CMK (cell line): ENCODE results near the gene ERC1.

ENCODE experiments used
- DNase-seq: peaks from one replicate; pipeline ENCODE4 v3.0.0-alpha.2; 2010; ENCODE audit warnings: low read depth

ERC1 gene

GRCh38 chr12:1494856-1495255, 503.8 kb downstream of the ERC1 start:
- DNase-seq, result no peak

GRCh38 chr12:1496162-1496900, 505.3 kb downstream of the ERC1 start:
- DNase-seq, result no peak

- no peak for DNase-seq
Measured at GRCh38 chr12:1497161-1497560, 506.1 kb downstream of the ERC1 start.

- no peak for DNase-seq
Measured at GRCh38 chr12:1498199-1498740, 507.2 kb downstream of the ERC1 start.

GRCh38 chr12:1499351-1499750, 508.3 kb downstream of the ERC1 start:
- no peak for DNase-seq

GRCh38 chr12:1500095-1500801, 509.2 kb downstream of the ERC1 start:
- DNase-seq, result peak; percentile 56

GRCh38 chr12:1501001-1501400, 510.0 kb downstream of the ERC1 start:
- DNase-seq, result no peak

GRCh38 chr12:1501695-1502378, 510.8 kb downstream of the ERC1 start:
- DNase-seq, result no peak

GRCh38 chr12:1502379-1502720, 511.3 kb downstream of the ERC1 start:
- DNase-seq, result no peak

- DNase-seq, result no peak
Measured at GRCh38 chr12:1502831-1503230, 511.8 kb downstream of the ERC1 start.

GRCh38 chr12:1503281-1503711, 512.3 kb downstream of the ERC1 start:
- DNase-seq, result no peak

GRCh38 chr12:1504304-1504894, 513.4 kb downstream of the ERC1 start:
- no peak for DNase-seq

GRCh38 chr12:1504895-1505311, 513.9 kb downstream of the ERC1 start:
- DNase-seq, result no peak

GRCh38 chr12:1505576-1505975, 514.6 kb downstream of the ERC1 start:
- DNase-seq, result no peak

- DNase-seq, result no peak
Measured at GRCh38 chr12:1507308-1507707, 516.3 kb downstream of the ERC1 start.

- DNase-seq, result no peak
Measured at GRCh38 chr12:1509413-1510052, 518.5 kb downstream of the ERC1 start.

GRCh38 chr12:1510056-1510812, 519.2 kb downstream of the ERC1 start:
- no peak for DNase-seq

- DNase-seq, result no peak
Measured at GRCh38 chr12:1515010-1515409, 524.0 kb downstream of the ERC1 start.

GRCh38 chr12:1515428-1515827, 524.4 kb downstream of the ERC1 start:
- no peak for DNase-seq

- no peak for DNase-seq
Measured at GRCh38 chr12:1517007-1517406, 526.0 kb downstream of the ERC1 start.
